Fibroblast of skin of right quadriceps (primary cell): ENCODE data around the gene TTN.
A peak's percentile ranks its signal among the peaks of the same experiment; 100 is the strongest.
"Not testable (repeated sequence)": the region's sequence is repeated elsewhere in the genome, so short reads cannot be mapped to it uniquely, and the experiment has no call there.

Source experiments
- DNase-seq: peaks from one replicate; pipeline ENCODE4 v3.0.0-alpha.2; 2013

Gene TTN

DNA sequence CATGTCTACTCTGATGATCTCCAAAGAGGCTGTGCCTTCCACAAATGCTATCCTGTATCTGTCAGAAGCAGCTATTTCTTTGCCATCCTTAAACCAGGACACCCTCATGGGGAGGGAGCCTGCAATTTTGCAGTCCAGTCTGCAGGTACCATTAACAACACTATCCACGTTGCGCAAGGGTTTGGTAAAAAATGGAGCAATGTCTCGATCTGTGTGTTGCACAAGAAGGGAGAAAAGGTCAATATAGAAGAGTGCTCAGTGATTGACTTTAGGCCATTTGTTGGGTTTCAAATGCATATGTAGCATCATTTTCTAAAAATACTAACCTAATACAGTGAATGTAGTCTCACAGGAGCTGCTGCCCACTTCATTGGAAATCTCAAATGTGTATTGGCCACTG is 74.3 kb downstream of the TTN start:
- DNase-seq, result no peak

- DNase-seq, result no peak
Observed at GRCh38 chr2:178731300-178731699, 75.9 kb downstream of the TTN start.

DNA sequence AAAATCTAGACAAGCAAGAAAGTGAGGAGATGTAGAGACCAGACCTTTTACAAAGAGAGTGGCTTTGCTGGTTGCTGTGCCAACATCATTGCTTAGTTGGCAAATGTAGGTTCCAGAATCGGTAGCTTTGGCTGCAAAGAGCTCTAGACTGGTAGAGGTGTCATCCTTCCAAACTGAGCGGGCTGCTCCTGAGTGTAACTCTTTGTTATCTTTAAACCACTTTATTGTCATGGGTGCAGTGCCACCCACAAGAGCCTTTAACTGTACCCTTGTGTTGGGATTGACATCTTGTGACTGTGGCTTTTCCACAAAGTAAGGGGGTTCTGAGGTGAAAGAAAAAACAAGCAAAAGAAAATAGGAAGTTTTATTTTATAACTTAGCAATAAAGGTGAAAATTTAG is 77.2 kb downstream of the TTN start:
- no peak for DNase-seq

DNA sequence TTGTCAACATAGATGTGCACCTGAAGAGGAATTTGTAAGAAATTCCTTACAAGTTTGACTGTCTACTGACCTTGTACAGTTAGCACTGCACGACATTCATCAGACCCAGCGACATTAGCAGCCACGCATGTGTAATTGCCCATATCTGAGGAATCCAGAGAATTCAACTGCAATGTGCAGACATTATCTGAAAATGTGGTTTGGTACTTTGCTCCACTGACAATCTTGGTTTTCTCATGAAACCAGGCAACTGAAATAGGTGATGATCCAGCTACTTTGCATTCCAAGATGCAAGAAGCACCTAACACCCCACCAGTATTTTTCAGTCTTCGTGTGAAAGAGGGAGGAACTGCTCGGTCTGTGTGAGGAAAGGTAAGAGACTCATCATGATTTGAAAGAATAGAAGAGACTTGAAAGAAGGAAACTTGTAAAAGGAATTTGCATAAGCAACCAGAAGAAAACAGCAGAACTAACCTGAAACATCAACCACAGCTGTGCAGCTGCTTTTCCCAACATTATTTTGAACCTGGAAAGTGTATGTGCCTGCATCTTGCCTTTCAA is 83.4 kb downstream of the TTN start:
- DNase-seq, result no peak

DNA sequence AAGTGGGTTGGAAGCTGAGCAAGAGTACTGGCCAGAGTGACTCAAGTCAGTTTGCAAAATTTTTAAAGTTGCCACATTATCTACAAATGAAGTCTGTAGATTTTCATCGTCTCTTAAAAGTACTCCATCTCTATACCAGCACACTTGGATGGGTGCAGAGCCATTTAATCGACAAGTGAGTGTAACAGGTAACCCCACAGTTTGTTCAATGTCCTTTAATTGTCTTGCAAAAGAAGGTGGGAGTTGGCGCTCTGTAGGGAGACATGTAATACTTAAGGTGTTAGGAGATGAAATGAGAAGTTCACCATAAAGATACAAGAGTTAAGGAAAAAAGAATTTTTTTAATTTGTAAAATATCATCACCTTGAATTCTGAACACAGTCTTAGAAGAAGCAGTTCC is 84.9 kb downstream of the TTN start:
- DNase-seq, result no peak

- DNase-seq, result no peak
Observed at GRCh38 chr2:178718988-178719387, 88.2 kb downstream of the TTN start.

DNA sequence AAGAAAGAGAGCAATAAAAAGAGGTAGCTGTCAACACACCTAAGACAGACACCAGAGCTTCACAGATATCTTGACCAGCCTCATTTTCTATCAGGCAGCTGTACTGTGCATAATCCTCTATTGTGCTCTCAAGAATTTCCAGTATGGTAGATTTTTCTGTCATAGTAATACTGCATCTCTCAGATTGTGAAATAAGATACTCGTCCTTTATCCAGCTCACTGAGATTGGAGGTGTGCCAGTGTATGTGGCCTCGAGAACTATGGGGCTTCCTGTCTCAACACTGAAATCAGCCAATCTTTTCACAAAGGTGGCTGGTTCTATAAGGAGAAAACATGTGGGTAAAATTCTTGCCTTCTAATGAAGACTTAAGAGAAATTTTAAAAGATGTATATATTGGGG is 88.9 kb downstream of the TTN start:
- no peak for DNase-seq

DNA sequence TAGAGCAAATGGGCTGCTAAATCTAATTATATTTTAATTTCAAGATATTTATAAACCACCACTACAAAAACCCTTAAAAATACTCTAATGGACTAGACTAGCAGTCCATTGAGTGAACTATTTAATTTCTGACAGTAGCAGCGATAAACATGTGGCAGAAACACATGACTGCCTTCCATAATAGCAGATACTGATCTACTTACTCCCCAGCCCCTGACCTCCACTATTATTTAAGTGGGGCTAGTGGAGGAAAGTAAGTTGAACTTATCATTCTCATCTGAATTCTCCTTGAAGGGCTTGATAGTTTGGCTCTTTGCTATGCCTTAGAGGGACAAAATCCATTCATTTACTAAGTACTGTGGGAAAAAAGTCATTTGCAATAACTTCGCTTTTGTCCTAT is 90.8 kb downstream of the TTN start:
- DNase-seq, result no peak

GRCh38 chr2:178715366-178715765 is 91.9 kb downstream of the TTN start:
- no peak for DNase-seq

DNA sequence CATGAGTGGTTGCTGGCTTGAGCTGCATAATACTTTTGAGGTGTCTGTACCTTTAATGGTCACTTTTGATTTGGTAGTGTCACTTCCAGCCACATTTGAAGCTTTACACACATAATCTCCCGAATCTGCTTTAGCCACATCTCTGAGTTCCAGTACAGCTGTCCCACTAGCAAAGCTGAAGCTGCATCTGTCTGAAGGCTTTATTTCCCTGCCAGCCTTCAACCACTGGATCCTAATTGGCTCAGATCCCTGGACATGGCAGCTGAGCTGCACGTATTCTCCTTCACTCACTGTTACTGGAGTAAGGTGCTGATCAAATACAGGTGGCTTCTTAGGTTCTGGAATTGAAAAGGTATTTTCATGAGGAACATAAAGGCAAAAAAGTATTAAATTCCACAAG is 99.7 kb downstream of the TTN start:
- no peak for DNase-seq

DNA sequence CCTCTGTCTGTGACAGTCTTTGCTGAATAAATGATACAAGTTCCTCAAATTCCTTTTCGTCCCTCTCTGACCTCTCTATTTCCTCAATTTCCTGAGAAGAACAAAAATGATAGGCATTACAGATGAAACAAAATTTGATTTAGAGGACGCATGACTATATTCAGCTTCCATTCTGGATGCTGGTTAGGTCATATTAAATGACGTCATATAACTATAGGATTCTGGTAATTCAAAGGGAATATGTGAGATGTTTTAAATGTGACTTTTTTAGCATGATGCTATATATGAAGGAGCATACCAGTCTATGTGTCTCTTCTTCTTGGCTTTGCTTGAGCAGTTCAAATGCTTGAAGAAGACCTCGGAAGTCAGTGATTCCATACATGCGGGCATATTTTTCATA is 102.3 kb downstream of the TTN start:
- no peak for DNase-seq

- DNase-seq, result no peak
Observed at GRCh38 chr2:178702361-178702760, 104.9 kb downstream of the TTN start.

DNA sequence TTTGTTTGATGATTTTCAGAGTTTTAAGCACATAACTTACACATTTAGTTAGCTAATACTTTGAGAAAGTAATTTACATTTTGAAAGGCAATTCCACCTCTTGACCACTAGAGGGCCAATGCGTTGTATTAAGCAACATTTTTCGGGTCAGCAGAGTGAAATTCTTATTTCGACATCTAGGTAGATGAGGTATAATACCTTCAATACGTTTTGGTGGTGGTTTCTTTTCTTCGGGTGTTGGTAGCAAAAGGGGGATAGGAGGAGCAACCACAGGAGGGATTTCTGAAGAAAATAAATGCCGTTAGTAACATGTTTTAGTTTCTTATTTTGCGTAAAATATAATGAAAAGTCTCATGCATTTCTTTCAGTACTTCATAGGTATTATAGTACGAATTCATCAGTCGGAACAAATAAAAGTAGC is 106.3 kb downstream of the TTN start:
- peak; percentile 23 for DNase-seq

DNA sequence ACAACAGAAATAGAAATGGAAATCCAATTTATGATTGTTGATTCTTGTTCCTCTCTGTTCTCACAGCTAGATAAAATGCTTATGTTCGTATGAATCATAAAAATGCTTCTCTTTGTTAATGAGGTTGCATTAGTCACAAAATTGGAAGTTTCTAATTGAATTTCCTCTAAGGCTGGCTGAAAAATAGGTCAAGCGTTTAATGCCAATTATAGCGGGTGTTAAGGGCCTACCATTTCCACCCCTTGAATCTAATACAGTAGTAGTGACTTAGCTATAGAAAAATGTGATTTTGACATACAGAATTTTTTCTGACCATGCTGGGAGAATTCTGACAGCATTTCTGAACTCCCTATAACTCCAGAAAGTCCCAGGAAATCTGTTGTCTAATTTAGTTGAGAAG is 107.1 kb downstream of the TTN start:
- DNase-seq, result peak; percentile 14

GRCh38 chr2:178692845-178693244 is 114.4 kb downstream of the TTN start:
- no peak for DNase-seq

DNA sequence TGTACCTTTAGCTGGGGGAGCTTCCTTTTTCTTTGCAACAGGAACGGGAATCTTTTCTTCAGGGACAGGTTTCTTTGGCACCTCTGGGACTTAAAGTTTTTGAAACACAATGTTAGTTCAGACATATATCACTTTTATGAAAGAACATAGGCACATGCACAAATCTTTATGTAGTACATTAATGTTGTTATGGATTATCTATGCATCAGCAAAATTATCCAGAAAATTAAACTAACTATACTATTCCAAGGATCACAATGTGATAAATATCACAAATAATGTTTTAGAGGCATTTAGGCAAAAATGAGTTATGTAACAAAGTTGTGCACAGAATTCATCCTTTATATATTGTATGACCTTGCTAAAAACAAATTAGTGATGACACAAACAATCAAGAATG is 117.4 kb downstream of the TTN start:
- DNase-seq, result no peak

- no peak for DNase-seq
Observed at GRCh38 chr2:178683877-178684276, 123.3 kb downstream of the TTN start.

GRCh38 chr2:178681081-178681480 is 126.1 kb downstream of the TTN start:
- no peak for DNase-seq

DNA sequence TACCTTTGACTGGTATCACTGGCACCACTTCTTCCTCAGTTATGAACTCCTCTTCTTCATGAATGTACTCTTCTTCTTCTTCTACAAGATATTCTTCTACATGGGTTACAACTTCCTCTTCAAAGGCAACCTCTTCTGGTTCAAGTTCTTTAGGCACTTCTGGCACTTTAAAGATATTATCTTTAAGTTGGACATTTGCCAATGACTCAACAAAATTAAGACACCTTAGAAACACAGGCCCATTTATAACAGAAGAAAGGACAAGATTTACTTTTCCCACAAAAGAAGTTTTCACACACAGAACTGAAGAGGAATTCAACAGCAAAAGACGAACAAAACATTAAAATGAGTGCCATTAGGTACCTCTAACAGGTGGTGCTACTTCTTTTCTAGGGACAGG is 127.3 kb downstream of the TTN start:
- DNase-seq, result no peak

GRCh38 chr2:178677599-178677998 is 129.6 kb downstream of the TTN start:
- no peak for DNase-seq

DNA sequence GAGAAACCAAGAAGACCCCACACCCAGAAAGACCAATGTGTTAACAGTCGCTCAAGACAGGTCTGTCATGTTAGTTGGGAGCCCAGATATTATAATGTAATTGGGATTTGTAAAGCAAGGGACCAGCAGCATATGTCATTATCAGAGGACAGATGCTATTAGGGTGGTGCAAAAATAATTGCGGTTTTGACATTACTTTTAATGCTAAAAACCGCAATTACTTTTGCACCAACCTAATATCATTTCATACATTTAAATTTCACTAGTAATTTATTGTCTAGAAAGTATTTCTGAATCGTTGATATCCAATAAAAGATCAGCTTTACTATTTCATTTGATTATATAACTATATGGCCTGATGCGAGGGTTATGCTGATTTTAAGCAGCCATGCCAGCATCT is 131.2 kb downstream of the TTN start:
- no peak for DNase-seq

DNA sequence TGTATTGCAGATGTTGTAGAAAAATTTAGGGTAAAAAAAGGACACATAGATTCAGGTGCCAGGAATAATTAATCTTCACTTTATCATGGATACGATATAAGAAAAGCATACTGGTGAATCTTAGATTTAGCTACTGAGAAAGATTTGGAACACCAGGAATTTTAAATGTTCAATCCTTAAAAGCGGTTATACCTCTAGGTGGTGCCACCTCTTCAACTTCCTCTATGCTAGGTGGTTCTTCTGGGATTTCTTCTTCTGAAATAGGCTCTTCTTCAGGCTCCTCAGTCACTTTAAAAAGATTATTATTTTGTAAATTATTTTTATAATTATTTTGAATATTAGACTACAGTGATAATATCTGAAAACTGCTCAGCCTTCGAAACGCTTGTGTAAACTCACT is 133.1 kb downstream of the TTN start:
- DNase-seq, result no peak

GRCh38 chr2:178666458-178666857 is 140.8 kb downstream of the TTN start:
- DNase-seq, result no peak

GRCh38 chr2:178658480-178658879 is 148.7 kb downstream of the TTN start:
- not testable (repeated sequence) for DNase-seq

DNA sequence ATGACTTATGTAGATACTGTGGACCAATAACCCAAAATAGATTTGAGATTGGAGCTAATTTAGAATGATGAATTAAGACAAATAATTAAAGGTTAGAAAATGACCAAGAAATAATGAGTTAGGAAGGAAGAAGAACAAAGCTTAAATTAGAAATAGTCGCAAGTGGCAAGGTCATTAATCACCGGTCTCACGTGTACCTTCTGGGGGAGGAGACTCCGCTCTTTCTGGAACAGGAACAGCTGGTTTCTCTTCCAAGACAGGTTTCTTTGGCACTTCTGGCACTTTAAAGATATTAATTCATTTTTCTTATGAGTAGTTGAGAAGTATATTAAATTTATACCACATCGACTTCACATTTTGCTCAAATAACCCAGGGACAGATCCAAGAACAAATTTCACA is 156.7 kb downstream of the TTN start:
- DNase-seq, result no peak

- no peak for DNase-seq
Observed at GRCh38 chr2:178644919-178645318, 162.3 kb downstream of the TTN start.
